ENCODE data around the gene FRMD4A.

- TF ChIP-seq CTCF (IDR thresholded peaks at IDR 0.05; ENCODE audit: low read depth, low read length, poor library complexity, severe bottlenecking), result no peak
- no peak for TF ChIP-seq EZH2phosphoT487 (IDR thresholded peaks at IDR 0.05; ENCODE audit: borderline replicate concordance, low read length)
Measured at GRCh38 chr10:13652860-13653259, 677.9 kb downstream of the FRMD4A start.
